ENCODE data around the gene APBB1. TPM values are rescaled to one million over a fixed set of nuclear protein-coding genes. Genes with fewer than 3 reads are reported as not detected.
A peak's percentile ranks its signal among the peaks of the same experiment; 100 is the strongest.

The APBB1 gene
- total RNA-seq, 2 donors from 2014 or later: 40.0 to 63.6 TPM

- H3K4me3 ChIP-seq: peak overlapping the region; percentile 84
Measured at GRCh38 chr11:6391537-6392134, 27.3 kb downstream of the APBB1 start.

DNA sequence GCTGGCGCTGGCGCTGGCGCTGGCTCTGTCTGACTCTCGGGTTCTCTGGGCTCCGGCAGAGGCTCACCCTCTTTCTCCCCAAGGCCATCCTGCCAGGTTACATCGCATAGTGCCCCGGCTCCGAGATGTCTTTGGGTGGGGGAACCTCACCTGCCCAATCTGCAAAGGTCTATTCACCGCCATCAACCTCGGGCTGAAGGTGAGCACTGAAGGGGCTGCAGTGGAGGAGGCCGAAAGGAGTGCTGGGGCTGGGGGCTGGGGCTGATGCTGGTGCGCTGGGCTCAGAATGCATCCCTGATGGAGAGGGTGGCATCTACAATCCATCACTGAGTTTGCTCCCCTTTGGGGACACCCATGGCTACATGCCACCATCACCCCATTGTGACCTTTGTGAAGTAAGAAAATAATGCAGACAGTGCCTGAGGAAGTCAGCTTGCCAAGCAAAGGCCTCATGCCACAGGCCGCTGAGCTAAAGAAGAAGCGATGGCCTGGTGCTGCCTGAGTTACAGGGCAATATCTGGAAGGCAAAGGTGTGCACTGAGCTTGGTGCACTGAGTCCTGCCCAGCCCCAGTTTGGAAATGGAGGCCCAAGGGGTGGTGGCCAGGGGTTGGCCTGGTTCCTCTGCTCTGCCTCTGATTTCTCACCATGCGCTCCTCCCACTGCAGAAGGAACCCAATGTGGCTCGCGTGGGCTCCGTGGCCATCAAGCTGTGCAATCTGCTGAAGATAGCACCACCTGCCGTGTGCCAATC lies 28.0 kb downstream of the APBB1 start:
- peaks cover 4 to 30% of the 10 kb centered on the region in 2 donors for H3K4me1 ChIP-seq (ENCODE audit: control insufficient read depth in 1 of 2, low read depth in 2 of 2)
- peak overlapping the region; percentile 84 for H3K4me3 ChIP-seq
- no peak for DNase-seq (ENCODE audit: low spot score)
- TF ChIP-seq, protein P1, sequence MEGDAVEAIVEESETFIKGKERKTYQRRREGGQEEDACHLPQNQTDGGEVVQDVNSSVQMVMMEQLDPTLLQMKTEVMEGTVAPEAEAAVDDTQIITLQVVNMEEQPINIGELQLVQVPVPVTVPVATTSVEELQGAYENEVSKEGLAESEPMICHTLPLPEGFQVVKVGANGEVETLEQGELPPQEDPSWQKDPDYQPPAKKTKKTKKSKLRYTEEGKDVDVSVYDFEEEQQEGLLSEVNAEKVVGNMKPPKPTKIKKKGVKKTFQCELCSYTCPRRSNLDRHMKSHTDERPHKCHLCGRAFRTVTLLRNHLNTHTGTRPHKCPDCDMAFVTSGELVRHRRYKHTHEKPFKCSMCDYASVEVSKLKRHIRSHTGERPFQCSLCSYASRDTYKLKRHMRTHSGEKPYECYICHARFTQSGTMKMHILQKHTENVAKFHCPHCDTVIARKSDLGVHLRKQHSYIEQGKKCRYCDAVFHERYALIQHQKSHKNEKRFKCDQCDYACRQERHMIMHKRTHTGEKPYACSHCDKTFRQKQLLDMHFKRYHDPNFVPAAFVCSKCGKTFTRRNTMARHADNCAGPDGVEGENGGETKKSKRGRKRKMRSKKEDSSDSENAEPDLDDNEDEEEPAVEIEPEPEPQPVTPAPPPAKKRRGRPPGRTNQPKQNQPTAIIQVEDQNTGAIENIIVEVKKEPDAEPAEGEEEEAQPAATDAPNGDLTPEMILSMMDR (IDR thresholded peaks at IDR 0.05): no peak
- H3K9me3 ChIP-seq: no peaks in the 10 kb centered on the region
- peak overlapping the region; percentile 89 to 92 for H3K27ac ChIP-seq
- no peaks in the 10 kb centered on the region for H3K27me3 ChIP-seq (replicated peaks; ENCODE audit: insufficient read depth)
- ATAC-seq (ENCODE audit: insufficient number of reproducible peaks, low FRiP score, low read depth): no peak
- peaks cover 7% of the 10 kb centered on the region for H3K36me3 ChIP-seq

More at GRCh38 chr11:6391537-6392134, 27.3 kb downstream of the APBB1 start:
- TF ChIP-seq, protein P1 (IDR thresholded peaks at IDR 0.05): no peak
- DNase-seq (ENCODE audit: low spot score) (no peak), ATAC-seq (ENCODE audit: insufficient number of reproducible peaks, low FRiP score, low read depth) (no peak)
- H3K27me3 ChIP-seq (replicated peaks; ENCODE audit: insufficient read depth): no peaks in the 10 kb centered on the region
- H3K9me3 ChIP-seq: no peaks in the 10 kb centered on the region
- peaks cover 7% of the 10 kb centered on the region for H3K36me3 ChIP-seq
- no peak overlapping the region for H3K27ac ChIP-seq
- peaks cover 4 to 30% of the 10 kb centered on the region in 2 donors for H3K4me1 ChIP-seq (ENCODE audit: control insufficient read depth in 1 of 2, low read depth in 2 of 2)

DNA sequence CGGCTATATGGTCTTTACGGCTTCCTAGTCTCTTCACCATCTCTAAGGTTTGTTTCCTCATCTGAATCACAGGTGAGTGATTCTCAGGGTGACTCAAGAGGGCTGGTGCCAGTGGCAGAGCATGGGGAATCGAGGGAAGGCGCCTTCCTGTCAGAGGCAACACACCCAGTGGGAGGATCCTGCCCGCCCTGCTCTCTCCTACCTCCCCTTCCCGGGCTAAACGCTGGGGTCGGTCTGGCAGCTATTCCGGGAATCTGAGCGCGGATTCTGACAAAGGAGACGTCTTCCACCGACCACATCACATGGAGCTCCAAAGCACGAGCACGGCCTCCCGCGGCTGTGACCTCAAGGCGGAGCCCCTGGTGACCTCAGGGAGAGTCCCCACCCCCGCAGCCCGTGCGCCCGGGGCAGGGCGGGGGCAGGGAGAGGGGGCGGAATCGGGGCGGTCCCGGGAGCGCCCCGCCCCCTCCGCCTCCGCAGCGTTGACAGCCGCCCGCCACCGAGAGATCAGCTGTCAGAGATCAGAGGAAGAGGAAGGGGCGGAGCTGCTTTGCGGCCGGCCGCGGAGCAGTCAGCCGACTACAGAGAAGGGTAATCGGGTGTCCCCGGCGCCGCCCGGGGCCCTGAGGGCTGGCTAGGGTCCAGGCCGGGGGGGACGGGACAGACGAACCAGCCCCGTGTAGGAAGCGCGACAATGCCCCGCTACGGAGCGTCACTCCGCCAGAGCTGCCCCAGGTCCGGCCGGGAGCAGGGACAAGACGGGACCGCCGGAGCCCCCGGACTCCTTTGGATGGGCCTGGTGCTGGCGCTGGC lies 28.8 kb downstream of the APBB1 start, which contains the start of gene SMPD1:
Gene SMPD1 (plus strand): TSS at position 570 of the 813 bp plus-strand sequence. CDS start 125 bp downstream, at position 695.
- no peaks in the 10 kb centered on the region for H3K27me3 ChIP-seq (replicated peaks; ENCODE audit: insufficient read depth)
- TF ChIP-seq, protein P1 (IDR thresholded peaks at IDR 0.05): no peak

GRCh38 chr11:6388748-6389147 lies 30.1 kb downstream of the APBB1 start:
- no peaks in the 10 kb centered on the region for H3K9me3 ChIP-seq
- DNase-seq (ENCODE audit: low spot score): no peak
- TF ChIP-seq, protein P1 (IDR thresholded peaks at IDR 0.05): no peak
- peaks cover 4 to 30% of the 10 kb centered on the region in 2 donors for H3K4me1 ChIP-seq (ENCODE audit: control insufficient read depth in 1 of 2, low read depth in 2 of 2)
- no peaks in the 10 kb centered on the region for H3K27me3 ChIP-seq (replicated peaks; ENCODE audit: insufficient read depth)
- no peak overlapping the region for H3K4me3 ChIP-seq
- no peak for ATAC-seq (ENCODE audit: insufficient number of reproducible peaks, low FRiP score, low read depth)
- peak overlapping the region; percentile 89 to 92 for H3K27ac ChIP-seq
- H3K36me3 ChIP-seq: no peaks in the 10 kb centered on the region

More for the DNA sequence above, 28.8 kb downstream of the APBB1 start, which contains the start of gene SMPD1:
- ATAC-seq (ENCODE audit: insufficient number of reproducible peaks, low FRiP score, low read depth) (peak; percentile 92), DNase-seq (ENCODE audit: low spot score) (peak; percentile 77)
- H3K4me3 ChIP-seq: peak within 1 kb of the TSS; percentile 84
- H3K27ac ChIP-seq: peak within 1 kb of the TSS; percentile 89 to 92
- no peaks in the 10 kb centered on the region for H3K9me3 ChIP-seq
- H3K4me1 ChIP-seq (ENCODE audit: control insufficient read depth in 1 of 2, low read depth in 2 of 2): peaks cover 4 to 30% of the 10 kb centered on the region in 2 donors
- peaks cover 4% of the 10 kb centered on the region for H3K36me3 ChIP-seq

All from thoracic aorta (tissue), 2 donors.